Stimulated activated CD4-positive, alpha-beta T cell treated with anti-CD3 and anti-CD28 coated beads, TNF-alpha, amount 100 ng/mL, for 24 hours (primary cell): Measurements from ENCODE around the gene HAUS3.
"Not testable (repeated sequence)": the region's sequence is repeated elsewhere in the genome, so short reads cannot be mapped to it uniquely, and the experiment has no call there.

Source experiments
- DNase-seq, 3 experiments: peaks; one replicate each; pipeline ENCODE4 v3.0.0-alpha.2; 2020; ENCODE audit warnings: low read depth in 3 of 3

The HAUS3 gene

GRCh38 chr4:2220016-2220630 lies 21.8 kb downstream of the HAUS3 start:
- DNase-seq: peak; percentile 57 to 73 (median 62)

DNA sequence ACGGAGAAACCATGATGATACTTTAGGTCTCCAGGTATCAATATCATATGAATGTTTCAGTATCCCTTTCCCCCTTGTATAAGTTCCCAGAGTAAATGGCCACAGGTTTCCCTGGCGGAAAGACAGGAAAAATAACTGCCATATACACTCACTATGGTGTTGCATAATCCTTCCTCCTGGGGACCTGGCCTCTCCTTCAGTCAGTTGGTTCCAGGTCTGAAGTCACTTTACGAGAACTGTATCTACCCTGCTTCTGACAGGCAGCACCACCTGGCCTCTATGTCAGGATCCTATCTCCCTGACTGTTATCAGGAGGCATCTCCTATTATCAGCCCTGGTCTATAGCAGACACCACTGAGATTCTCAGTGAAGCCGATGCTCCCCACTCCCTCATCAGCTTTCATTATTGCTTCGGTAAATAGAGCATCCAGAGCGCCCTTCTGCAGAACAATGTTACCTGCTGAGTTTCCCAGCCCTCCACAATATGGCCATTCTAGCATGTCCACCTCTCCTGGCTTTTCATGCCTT lies 22.6 kb downstream of the HAUS3 start:
- no peak for DNase-seq

GRCh38 chr4:2218436-2218835 lies 23.5 kb downstream of the HAUS3 start:
- no peak for DNase-seq

DNA sequence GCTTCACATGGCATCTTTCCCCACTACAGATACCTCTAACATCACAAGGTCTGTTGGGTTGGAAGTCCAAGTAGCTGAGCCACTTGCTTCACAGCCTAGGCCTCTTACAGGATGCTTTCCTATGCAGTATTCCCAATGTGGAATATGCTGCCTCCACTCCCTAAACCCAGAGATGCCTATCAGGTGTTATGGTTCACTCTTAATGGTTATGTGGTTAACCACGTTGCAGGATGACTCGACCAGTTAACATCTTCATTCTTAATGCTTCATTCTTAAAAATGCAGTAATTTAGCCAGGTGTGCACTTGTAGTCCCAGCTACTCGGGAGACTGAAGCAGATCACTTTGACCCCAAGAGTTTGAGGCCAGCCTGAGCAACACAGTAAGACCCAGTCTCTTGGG lies 24.2 kb downstream of the HAUS3 start:
- DNase-seq: no peak

GRCh38 chr4:2212831-2213230 lies 29.1 kb downstream of the HAUS3 start:
- DNase-seq: no peak

DNA sequence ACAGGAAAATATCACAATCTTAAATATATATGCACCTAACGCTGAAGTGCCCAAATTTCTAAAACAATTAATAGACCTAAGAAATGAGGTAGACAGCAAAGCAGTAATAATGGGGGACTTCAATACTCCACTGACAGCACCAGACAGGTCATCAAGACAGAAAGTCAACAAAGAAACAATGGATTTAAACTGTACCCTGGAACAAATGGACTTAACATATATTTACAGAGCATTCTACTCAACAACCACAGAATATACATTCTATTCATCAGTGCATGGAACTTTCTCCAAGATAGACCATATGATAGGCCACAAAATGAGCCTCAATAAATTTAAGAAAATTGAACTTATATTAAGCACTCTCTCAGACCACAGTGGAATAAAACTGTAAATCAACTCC lies 39.1 kb downstream of the HAUS3 start:
- DNase-seq: not testable (repeated sequence)

GRCh38 chr4:2194496-2194895 lies 47.4 kb downstream of the HAUS3 start:
- DNase-seq: no peak

- DNase-seq: no peak
These were observed 48.6 kb downstream of the HAUS3 start for GRCh38 chr4:2193326-2193725.

DNA sequence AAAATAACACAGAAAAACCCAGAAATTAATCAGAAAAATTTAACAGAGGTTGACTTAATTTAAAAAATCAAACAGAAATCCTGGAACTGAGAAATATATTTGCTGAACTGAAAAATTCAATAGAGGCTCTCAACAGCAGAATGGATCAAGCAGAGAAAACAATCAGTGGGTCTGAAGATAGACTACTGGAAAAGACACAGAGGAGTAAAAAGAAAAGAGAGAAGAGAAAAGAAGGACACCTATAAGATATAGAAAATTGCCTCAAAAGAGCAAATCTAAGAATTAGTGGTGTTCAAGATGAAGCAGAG lies 55.1 kb downstream of the HAUS3 start:
- no peak for DNase-seq

DNA sequence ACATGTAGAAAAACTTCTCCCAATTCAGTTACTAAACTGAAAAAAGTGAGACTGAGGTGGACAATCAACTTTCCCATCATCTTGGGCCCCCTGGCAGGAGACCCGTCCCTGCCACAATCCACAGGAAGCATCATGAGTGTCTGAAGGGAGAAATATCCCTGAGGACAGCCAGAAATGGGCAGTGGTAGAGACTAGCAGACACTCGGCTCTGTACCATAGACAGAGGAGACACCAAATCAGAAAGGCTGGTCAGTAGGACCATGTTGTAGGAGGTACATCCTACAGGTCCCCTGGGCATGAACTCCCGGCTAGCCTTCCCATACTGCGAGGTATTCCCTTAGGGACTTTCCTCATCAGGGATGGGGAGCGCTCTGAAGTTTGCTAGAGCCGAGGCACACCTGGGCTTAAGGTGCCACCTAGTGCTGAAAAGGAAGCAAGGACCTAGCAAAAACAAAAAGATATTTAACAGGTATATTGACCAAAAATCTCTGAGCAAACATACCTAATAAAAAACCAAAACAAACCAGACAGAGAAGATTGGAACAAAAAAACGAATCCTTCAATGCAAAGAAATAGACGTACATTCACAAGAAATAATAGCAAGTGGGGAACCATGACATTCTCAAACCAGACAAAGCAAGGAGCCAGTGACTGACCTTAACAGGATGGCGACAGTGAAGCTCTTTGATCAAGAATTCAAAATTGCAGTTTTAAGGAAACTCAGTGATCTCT lies 55.6 kb downstream of the HAUS3 start:
- no peak for DNase-seq

GRCh38 chr4:2183394-2183793 lies 58.5 kb downstream of the HAUS3 start:
- DNase-seq: no peak

DNA sequence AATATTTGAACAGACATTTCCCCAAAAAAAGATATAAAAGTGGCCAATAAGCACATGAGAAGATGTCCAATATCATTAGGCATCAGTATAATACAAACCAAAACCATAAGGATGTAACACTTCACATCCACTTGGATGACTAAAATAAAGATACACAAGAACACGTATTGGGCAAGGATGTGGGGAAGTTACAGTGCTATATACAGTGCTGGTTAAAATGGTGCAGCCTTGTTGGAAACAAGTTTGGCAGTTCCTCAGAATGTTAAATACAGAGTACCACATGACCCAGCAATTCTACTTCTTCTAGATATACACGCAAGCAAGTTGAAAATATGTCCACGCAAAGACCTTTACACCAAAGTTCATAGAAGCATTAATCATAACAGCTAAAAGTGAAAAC lies 58.9 kb downstream of the HAUS3 start:
- DNase-seq: no peak

DNA sequence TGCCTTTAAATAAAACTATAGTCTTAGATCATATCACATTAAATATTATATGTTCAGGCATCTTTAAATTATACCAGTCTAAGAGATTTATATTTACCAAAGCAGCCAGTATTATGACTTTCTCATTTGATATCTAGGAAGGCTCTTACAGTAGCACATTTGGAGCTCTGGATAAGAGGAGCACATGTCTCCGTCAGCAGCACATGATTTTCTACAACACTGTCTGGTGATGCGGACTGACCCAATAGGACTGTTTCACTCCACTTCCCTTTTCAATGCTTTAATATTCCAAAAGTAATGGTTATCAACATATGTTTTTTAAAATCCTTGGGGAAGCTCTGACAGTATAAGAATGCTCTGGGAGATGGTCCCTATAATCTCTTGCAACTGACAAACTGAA lies 61.5 kb downstream of the HAUS3 start:
- no peak for DNase-seq

GRCh38 chr4:2179717-2180116 lies 62.2 kb downstream of the HAUS3 start:
- no peak for DNase-seq

- no peak for DNase-seq
These were observed 62.9 kb downstream of the HAUS3 start for GRCh38 chr4:2178986-2179385.
